ENCODE measurements around the gene ALDH1A3. TPM values are rescaled to one million over a fixed set of nuclear protein-coding genes. Genes with fewer than 3 reads are reported as not detected.

Gene ALDH1A3
- total RNA-seq = 10 to 100 TPM in 2 of 6 donors, 1 to 10 TPM in 4; 6.7 to 16.3 (median 8.4) TPM
- 10 to 100 TPM in 1 of 2 donors, 1 to 10 TPM in 1; 9.0 to 12.7 TPM for polyA plus RNA-seq

DNA sequence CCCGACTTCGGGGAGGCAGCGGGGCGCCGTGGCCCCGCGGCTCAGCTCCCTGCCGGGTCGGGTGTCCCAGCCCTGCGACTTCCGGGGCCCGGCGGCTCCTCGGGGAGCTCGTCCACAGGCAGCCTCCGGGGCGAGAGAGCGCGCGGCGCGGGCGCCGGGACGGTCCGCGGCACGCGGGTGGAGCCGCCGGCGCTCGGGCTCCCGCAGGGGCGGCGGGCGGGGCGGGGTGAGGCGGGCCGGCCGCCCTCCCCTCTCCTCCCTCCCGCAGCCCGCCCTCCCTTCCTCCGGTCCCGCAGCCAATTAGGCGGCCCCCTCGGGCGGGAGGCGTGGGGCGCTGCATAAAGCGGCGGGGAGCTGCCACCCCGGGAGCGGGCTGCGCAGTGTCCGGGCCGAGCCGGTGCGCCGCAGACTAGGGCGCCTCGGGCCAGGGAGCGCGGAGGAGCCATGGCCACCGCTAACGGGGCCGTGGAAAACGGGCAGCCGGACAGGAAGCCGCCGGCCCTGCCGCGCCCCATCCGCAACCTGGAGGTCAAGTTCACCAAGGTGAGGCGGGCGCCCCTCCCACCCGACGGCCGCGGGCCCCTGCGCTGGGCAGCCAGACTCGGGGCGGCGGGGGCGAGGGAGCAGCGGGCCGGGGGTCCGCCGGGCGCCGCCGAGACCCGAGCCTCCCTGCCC lies at the start of gene ALDH1A3:
Gene ALDH1A3, plus strand, starts transcription at position 368 of the 675 bp plus-strand sequence. Its CDS starts 77 bp downstream, at position 445.
- WGBS, 2 donors = 0 to 1% methylated on average over 48 to 91 of the region's 93 CpGs
- FAIRE-seq (no peak), DNase-seq (peak; percentile 46 to 81 (median 64)), ATAC-seq (peak; percentile 76 to 90 (median 84))
- TF ChIP-seq, protein P1, sequence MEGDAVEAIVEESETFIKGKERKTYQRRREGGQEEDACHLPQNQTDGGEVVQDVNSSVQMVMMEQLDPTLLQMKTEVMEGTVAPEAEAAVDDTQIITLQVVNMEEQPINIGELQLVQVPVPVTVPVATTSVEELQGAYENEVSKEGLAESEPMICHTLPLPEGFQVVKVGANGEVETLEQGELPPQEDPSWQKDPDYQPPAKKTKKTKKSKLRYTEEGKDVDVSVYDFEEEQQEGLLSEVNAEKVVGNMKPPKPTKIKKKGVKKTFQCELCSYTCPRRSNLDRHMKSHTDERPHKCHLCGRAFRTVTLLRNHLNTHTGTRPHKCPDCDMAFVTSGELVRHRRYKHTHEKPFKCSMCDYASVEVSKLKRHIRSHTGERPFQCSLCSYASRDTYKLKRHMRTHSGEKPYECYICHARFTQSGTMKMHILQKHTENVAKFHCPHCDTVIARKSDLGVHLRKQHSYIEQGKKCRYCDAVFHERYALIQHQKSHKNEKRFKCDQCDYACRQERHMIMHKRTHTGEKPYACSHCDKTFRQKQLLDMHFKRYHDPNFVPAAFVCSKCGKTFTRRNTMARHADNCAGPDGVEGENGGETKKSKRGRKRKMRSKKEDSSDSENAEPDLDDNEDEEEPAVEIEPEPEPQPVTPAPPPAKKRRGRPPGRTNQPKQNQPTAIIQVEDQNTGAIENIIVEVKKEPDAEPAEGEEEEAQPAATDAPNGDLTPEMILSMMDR (IDR thresholded peaks at IDR 0.05) = no peak
- no peaks in the 10 kb centered on the region for H3K36me3 ChIP-seq
- H3K27ac ChIP-seq = peak within 1 kb of the TSS in 2 of 4 donors; percentile 10 to 55
- peak within 1 kb of the TSS; percentile 47 to 63 (median 54) for H3K4me3 ChIP-seq
- intact Hi-C loops (cut with DNase I) = loop anchor here in 1 of 3 donors (10.0 kb wide), 2 partner anchors 215 to 255 kb away; no protein-coding TSS in a partner anchor
- no peaks in the 10 kb centered on the region for H3K27me3 ChIP-seq
- no peaks in the 10 kb centered on the region for H3K9me3 ChIP-seq
- no peaks in the 10 kb centered on the region for H3K4me1 ChIP-seq

DNA sequence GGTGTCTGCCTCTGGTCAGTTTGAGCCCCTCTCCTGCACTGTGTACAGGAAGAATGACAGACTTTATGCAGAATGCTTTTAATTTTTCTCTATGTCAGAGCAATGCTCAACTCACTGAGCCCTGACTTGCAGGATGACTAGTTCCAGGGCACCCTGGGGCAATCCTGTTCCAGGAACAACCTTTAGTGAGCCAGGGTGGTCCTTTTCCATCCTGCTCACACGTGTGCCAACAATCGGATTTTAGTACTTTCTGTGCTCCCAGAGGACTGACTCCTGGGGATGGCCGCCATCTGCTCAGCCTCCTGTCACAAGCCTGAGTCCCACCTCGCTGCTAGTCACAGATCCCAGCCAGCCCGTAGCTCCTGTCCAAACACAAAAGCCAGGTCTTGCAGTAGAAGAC lies 48.2 kb upstream of the ALDH1A3 start:
- FAIRE-seq (no peak), ATAC-seq (no peak), DNase-seq (no peak)
- no peaks in the 10 kb centered on the region for H3K9me3 ChIP-seq
- no peaks in the 10 kb centered on the region for H3K36me3 ChIP-seq
- intact Hi-C loops (cut with DNase I) = no loop called here
- WGBS, 2 donors = 61 to 65% methylated on average over 5 of the region's 5 CpGs
- TF ChIP-seq, protein P1 (IDR thresholded peaks at IDR 0.05) = no peak
- no peak overlapping the region for H3K4me3 ChIP-seq
- H3K27me3 ChIP-seq = no peaks in the 10 kb centered on the region
- no peaks in the 10 kb centered on the region for H3K4me1 ChIP-seq
- H3K27ac ChIP-seq = no peak overlapping the region

DNA sequence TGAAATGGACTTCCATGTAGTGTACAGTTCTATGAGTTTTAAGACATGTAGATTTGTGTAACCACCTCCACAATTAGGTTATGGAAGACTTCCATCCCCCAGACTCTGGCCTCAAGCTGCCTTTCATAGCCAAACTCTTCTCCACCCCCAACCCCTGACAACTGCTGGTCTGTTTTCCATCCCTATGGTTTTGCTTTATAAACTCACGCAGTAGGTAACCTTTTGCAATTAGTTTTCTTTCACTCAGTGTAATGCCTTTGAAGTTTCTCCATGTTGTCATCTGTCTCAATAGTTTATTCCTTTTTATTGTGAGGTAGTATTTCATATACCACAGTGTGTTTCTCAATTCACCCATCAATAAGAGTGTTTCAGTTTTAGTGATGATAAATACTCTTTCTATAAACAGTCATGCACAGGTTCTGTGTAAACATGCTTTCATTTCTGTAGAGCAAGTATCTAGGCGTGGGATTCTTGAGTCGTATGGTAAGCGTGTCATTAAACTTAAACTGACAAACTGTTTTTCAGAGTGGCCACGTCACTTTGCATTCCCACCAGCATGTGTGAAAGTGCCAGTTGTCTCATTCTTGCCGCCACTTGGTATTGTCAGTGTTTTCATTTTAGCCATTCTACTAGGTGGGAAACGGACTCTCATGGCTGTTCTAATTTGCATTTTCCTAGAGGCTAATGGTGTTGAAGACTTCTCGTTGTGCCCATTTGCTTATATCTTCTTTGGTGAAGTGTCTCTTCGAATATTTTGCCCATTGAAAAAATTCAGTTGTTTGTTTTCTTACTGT lies 47.3 kb upstream of the ALDH1A3 start:
- Histone ChIP-seq H3K27me3 (no peaks in the 10 kb centered on the region), H3K4me1 (no peaks in the 10 kb centered on the region), H3K4me3 (no peak overlapping the region), H3K9me3 (no peaks in the 10 kb centered on the region), H3K27ac (no peak overlapping the region), H3K36me3 (no peaks in the 10 kb centered on the region)
- ATAC-seq = no peak
- WGBS, 2 donors = 78 to 84% methylated on average over 9 of the region's 9 CpGs
- DNase-seq = no peak
- TF ChIP-seq, protein P1 (IDR thresholded peaks at IDR 0.05) = no peak
- FAIRE-seq = no peak
- intact Hi-C loops (cut with DNase I) = no loop called here

DNA sequence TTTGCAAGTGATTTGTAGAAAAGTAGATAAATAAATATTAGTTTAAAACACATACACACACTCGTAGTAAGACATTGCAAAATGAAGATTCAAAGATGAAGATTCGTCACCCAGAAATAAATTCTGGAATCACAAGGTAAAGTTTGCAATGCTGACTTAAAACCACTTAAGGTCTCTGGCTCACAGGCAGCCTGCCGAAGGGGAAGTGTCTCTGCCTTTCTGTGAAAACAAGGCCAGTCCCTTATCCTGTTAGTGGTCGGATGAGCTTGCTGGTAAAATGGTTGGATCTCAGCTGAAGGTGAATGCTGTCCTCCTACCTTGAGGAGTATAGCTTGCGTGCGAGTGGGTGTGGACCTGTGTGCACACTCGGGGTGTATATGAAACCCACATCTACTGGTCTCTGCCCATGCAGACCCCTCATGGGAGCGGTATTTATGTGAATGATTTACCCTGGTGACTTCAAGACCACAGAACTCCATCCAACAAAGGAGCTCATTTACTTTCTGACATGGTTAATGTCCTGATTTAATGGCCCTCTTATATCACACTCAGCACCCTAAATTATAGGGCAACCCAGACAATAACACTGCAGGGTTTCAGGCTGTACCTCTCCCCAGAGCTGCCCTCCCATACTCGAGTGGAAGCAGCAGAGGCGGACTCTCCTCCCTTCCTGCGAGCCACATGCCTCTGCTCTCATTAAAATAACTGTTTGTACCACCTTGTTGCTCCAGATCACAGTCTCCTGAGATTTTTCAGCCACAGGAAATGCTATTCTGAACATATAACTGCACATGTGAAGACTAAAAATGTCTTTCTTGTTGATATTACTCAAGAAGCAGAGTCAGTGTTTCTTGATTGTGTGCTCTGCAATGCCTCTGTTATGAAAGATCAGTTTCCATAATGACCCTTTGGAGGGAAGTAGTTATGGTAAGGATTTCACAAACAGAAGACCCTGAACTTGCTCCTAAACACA lies 45.9 kb upstream of the ALDH1A3 start:
- TF ChIP-seq, protein P1 (IDR thresholded peaks at IDR 0.05) = no peak
- FAIRE-seq = no peak
- WGBS, 2 donors = 67 to 70% methylated on average over 11 of the region's 11 CpGs
- ATAC-seq = peak in 1 of 4 donors; percentile 35
- H3K36me3 ChIP-seq = no peaks in the 10 kb centered on the region
- DNase-seq = no peak
- H3K4me1 ChIP-seq = no peaks in the 10 kb centered on the region
- H3K9me3 ChIP-seq = no peaks in the 10 kb centered on the region
- no peak overlapping the region for H3K27ac ChIP-seq
- intact Hi-C loops (cut with DNase I) = no loop called here
- H3K4me3 ChIP-seq = no peak overlapping the region
- peaks cover 0 to 5% (median 0%) of the 10 kb centered on the region in 4 donors for H3K27me3 ChIP-seq

Measured in pancreas (tissue), 10 donors.